Activated effector memory CD4-positive, alpha-beta T cell treated with anti-CD3 and anti-CD28 coated beads, Interleukin-2, amount 50 U/mL, for 16 hours (primary cell): ENCODE data around the gene SCN1B.
"Not testable (repeated sequence)": the region's sequence is repeated elsewhere in the genome, so short reads cannot be mapped to it uniquely, and the experiment has no call there.

ENCODE experiments used
- DNase-seq: peaks from one replicate; pipeline ENCODE4 v3.0.0-alpha.2; 2020

The SCN1B gene

DNA sequence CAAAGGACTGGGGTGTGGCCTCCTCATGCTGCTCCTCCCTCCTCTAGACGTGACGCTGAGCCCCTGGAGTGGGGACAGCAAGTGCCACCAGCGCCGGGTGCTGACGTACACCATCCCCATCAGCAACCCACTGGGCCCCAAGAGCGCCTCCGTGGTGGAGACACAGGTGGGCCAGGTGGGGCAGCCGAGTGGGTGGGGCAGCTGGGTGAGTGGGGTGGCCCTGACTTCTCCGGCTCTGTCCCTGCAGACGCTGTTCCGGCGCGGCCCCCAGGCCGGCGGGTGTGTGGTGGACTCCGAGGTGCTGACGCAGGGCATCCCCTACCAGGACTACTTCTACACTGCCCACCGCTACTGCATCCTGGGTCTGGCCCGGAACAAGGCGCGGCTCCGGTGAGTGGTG is 11.1 kb upstream of the SCN1B start:
- DNase-seq = no peak

DNA sequence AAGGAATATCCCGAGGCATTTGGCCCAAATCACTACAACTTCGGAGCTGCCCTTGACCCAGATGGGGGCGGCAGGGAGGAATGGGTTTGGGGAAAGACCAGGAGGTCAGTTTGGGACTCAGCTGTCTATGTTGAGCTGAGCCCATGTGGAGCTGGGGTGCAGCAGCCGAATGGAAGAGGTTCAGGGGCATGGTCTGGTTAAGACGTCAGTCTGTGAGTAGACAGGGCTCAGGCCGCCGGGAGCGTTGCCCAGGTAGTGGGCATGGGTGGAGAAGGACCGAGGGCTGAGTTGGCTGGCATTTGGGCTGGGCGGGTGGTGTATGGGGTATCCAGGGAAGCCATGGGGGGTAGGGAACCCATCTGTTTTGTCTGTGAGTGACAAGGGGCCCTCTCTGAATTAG is 9.3 kb upstream of the SCN1B start:
- DNase-seq = no peak

DNA sequence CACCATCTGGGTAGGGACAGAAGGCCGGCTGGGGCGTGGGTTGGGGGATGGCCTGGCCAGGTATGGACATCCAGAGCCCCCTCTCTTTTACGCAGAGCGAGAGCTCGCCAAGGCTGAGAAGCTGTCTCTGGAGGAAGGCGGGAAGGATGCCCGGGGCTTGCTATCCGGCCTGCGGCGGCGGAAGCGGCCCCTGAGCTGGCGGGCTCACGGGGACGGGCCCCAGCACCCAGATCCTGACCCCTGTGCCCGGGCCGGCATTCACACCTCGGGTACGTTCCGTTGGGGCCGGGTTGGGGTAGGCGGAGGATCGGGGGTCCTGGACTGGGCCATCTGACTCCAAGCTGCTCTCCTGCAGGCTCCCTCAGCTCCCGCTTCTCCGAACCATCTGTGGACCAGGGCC is 8.7 kb upstream of the SCN1B start:
- DNase-seq = no peak

DNA sequence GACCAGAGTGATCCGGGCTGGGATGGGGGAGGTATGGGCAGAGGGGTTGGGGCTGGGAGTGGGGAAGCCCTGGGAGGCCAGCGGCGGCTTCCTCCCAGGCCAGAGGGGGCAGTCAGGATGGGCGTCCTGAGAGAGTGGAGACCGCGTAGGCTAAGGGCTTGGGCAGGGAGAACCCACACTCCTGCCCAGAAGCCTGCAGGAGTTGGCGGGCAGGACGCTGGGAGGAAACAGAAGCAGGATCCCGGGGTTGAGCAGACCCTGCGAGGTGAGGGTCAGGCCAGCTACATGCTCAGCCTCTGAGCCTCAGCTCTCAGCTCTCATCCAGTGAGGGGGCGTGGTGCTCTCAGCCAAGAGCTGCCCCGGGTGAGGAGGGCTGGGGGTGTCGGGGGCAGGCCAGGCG is 7.8 kb upstream of the SCN1B start:
- no peak for DNase-seq

DNA sequence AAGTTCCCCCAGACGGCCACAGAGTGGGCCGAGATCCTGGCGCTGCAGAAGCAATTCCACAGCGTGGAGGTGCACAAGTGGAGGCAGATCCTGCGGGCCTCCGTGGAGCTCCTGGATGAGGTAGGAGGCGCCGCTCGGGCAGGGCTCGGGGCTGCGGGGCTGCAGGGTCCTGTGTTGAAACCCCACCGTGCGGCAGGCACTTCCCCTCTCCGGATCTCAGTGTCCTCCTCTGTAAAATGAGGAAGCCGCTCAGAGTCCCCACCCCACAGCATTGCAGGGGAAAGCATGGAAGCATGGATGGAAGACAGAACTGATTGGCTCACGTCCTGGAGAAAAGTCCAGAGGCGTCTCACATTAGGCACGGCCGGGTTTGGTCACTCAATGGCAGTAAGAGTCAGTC is 6.8 kb upstream of the SCN1B start:
- DNase-seq = no peak

DNA sequence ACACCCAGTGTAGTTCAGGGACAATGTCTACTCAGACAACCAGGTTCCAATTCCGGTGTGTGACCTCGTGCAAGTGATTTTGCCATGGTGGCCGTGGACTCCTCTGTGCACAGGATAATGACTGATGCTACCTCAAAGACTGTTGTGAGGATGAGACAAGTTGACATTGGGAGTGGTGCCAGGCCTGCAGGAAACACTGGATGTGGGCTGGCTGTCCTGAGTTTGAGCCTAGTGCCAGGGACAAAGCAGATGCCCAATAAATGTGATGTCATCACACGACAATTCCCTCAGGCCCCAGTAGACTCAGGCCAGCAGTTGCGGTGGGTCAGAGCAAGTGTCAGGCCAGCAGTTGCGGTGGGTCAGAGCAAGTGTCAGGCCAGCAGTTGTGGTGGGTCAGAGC is 6.2 kb upstream of the SCN1B start:
- DNase-seq = no peak

DNA sequence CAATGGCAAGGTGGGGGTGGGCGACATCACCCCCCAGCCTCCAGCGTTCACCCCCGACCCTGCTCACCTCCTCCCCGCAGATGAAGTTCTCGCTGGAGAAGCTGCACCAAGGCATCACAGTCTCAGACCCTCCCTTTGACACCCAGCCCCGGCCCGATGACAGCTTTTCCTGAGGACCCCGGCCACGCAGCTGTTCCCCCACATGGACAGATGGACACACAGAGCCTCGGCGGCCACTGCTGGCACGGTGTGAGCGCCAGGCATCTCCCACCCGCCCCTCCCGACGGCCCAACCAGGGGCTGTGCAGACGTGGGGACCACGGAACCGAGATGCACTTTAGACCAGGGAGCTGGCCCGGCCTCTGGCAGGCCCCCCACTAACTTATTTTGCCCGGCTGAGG is 4.3 kb upstream of the SCN1B start:
- DNase-seq = no peak

DNA sequence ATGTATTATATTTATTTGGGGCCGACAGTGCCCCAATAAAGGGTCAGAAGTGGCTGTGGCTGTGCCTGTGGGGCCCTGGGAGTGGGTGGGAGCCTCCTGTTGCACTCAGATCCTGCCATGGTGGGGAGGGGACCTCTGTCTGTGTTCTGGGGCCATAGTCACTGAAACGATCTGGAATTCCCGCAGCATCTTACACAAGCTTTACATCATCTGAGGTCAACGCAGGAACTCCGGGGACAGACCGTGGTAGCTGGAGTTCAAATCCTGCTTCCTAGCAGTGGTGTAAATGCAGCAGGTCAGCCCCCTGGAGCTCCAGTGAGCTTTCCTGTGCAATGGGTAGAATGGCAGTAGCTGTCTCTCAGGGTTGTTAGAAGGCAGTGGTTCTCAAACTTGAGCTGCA is 3.9 kb upstream of the SCN1B start:
- DNase-seq = no peak

DNA sequence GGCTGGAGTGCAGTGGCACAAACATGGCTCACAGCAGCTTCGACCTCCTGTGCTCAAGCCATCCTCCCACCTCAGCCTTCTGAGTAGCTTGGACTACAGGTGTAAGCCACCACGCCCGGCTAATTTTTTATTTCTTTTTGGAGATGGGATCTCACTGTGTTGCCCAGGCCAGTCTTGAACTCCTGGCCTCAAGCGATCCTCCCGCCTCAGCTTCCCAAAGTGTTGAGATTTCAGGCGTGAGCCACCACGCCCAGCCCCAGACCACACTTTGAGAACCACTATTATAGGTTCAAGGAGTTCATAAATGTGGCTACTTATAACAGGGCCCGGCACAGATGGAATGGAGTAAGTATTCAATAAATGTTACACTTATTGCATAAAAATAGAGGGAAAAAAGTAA is 3.3 kb upstream of the SCN1B start:
- DNase-seq = no peak

DNA sequence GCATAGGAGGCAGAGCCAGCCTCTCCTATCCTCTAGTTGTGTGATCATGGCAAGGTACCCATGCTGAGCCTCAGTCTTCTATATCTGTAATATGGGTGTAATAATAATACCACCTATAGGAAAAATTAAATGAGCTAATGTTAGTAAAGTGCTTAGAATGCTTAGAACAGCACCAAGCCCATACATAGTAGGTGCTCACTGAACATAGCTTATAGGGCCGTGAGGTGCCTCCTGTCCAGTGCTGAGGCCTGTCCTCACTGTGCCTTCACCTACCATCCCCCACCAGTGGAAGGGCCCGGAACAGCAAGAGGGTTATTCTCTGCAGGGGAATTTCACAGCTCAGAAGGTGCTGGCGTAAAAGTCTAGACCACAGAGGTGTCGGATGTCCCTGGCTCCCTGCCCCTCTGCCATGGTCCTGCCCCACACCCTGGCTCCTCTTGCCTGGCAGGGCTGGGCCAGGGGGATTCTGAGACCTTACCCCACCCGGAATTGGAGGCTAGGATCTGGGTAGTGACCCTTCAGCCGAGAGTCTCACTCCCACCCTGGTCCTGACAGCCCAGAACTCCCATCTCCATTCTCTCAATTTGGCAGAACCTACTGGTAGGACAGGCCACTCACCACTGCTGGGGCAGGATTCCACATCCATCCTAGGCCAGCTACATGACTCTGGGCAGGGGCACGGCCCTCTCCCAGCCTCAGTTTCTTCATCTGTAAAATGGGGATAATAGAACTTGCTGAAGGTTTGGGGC is 2.2 kb upstream of the SCN1B start:
- DNase-seq = no peak

DNA sequence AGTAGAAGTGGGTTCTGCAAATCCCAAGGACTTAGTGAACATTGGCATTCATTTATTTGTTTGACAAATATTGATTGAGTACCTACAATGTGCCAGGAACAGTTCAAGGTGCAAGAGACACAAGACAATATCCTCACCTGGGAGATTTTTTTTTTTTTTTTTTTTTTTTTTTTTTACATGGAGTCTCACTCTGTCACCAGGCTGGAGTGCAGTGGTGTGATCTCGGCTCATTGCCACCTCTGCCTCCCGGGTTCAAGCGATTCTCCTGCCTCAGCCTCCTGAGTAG is 1.7 kb upstream of the SCN1B start:
- DNase-seq = not testable (repeated sequence)

DNA sequence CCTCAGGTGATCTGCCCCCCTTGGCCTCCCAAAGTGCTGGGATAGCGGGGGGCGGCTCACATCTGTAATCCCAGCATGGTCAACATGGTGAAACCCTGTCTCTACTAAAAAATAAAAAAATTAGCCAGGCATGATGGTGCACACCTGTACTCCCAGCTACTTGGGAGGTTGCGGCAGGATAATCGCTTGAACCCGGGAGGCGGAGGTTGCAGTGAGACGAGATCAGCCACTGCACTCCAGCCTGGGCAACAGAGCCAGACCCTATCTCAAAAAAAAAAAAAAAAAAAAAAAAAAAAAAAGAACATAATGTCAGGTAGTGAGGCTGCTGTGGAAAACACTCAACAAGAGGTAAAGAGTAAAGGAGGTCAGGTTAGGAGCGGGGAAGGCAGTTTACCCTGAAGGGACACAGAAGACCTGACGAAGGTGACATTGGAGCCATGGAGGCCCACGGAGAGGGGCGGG is 964 bp upstream of the SCN1B start:
- DNase-seq = not testable (repeated sequence)

DNA sequence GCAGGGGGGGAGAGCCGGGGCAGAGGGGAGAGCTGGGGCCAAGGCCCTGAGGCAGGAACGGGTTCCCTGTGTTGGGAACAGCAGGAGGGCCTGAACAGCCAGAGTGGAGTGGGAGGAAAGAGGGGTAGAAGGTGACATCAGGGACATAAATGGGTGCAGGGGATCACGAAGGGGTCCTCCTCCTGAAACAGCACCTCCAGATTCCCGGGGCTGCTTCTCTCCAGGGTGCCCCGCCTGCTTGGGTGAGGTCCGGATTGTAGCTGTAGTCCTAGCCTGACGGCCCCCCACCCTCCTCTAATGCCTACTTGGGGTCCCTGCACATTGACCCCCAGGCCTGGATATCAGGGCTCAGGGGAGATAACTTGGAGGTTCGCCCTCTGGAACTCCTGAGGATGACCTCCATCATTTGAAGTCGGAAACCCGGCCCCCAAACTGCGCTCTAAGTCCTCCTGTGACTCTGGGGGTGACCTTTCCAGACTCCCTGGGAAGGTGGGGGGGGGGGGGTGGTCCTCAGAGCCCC is 473 bp upstream of the SCN1B start:
- no peak for DNase-seq

DNA sequence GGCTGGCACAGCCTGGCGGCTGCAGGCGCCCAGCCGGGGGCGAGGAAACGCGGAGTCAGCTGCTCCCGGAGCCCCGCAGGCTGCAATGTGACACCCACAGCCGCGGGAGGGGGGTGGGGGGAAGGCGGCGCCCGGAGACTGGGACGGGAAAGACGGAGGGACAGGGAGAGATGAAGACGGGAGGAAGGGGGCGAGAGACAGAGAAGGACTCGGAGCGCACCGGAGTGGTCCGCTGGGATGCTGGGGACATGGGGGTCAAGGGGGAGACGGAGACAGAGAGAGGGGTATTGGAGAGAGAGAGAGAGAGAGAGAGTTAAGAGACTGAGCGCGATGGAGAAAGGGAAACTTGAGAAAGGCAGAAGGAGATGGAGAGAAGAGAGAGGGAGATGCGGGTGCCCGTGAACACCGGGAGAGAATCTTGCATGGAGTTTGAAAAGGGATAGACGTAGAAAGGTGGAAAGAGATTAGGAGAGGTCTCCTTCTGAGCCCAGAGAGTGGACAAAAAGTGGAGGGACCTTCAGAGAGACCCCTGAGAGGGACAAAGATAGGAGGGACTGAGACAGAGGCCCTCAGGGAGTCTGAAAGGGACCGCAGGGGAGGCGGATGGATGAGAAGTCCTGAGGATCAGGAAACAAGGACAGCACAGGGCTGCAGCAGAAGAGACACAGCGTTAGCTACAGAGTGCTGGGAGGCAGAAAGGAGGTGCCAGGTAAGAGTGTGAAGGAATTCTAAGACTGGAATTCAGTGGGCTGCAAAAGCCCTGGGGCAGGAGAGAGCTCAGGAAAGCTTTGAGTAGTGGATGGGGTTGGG is 1.0 kb downstream of the SCN1B start:
- DNase-seq = no peak

DNA sequence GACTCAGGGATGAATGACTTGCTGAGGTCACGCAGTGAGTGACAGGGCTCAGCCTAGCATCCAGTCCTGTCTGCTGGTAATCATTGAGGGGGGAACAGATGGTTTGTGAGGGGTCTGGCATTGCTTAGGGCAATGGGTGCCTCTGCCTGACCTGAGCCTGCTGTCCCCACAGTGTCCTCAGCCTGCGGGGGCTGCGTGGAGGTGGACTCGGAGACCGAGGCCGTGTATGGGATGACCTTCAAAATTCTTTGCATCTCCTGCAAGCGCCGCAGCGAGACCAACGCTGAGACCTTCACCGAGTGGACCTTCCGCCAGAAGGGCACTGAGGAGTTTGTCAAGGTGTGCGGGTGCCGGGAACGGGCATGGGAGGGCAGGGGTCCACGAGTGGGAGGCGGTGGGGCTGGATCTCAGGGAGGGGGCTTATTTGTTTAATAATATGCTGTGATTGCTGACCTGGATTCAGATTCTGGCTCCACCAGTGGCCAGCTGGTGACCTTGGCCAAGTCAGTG is 2.1 kb downstream of the SCN1B start:
- no peak for DNase-seq

DNA sequence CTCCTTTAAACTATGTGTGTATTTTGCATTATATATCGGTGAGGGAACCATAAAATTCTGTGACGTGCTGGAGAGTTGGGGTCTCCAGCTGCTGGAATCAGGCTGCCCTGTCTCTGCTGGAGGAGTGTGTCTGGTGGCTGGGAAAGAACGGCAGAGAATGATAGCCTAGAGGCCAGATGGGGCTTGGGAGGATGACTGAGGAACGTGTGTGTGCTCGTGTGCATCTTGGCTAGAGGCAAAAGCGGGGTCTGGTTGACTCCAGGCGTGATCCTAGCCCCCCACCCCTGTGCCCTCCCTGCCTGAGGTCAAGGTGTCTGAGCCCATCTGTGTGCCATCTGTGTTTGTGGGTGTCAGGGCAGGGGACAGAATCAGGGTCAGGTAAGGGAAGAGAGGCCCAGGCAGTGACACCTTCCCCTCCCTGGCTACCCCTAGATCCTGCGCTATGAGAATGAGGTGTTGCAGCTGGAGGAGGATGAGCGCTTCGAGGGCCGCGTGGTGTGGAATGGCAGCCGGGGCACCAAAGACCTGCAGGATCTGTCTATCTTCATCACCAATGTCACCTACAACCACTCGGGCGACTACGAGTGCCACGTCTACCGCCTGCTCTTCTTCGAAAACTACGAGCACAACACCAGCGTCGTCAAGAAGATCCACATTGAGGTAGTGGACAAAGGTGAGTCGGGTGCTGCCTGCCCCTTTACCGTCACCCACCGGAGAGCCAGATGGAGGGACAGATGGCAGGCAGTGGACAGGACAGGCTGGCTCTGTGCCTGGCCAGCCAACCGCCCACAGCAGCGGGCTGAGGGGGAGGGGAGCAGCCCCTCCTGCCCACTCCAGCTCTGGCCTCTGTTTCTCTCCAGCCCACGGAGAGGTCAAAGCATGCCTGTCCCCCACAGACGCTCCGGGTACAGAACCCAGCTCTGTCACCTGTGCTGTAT is 3.1 kb downstream of the SCN1B start:
- DNase-seq = no peak

DNA sequence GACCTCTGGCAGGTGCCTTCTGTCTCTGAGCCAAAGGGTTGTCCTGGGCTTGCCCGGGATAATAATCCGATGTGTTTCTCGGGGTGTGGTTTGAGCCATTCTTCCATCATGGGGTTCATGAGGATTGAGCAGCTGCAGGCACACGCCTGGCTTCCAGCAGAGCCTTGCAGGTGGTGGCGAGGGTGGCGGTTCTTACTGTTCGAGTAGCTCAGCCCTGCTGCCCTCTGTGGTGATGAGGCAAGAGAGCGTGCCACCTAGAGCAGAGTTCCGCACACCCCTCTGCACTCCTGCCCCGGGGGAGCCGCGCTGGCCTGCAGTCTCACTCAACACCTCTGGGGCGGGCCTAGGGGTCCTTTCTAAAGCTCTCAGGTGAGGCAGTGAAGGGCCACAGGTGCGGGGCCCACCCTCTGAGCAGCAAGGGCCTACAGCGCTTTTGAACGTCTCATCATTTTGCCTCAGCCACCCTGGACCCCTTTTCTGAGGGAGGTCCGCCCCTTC is 3.8 kb downstream of the SCN1B start:
- DNase-seq = no peak

DNA sequence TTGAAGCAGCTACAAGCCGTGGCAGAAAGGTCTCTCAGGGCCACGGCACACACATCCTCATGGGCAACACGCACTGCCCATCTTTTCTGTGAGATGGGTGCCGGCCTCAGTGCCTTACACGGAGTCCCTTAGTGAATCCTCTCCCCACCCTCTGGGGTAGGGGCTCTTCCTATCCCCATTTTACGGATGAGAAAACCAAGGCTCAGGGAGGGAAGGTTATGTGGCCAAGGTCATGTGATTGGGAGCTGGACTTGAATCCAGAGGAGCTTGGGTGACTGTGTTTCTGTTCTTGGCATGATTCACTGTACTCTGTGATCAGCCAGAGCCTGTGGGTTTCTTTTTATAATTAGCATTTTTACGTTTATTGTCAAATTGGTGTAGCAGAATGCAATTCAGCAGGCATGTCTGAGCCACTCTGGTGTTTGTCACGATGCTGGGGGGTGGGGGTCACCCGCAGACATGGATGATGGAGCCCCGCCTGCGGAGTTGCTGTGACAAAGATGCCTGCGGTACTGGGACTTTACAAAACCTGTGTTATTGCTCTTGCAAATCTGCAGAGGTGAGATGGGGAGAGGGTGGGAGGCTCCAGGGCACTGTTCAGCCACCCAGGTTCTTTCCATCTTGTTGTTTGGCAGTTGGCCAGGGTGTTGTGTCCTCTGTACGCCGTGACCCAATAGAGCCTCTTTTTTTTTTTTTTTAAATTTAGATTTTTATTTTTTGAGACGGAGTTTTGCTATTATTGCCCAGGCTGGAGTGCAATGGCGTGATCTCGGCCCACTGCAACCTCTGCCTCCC is 4.5 kb downstream of the SCN1B start:
- DNase-seq = no peak

DNA sequence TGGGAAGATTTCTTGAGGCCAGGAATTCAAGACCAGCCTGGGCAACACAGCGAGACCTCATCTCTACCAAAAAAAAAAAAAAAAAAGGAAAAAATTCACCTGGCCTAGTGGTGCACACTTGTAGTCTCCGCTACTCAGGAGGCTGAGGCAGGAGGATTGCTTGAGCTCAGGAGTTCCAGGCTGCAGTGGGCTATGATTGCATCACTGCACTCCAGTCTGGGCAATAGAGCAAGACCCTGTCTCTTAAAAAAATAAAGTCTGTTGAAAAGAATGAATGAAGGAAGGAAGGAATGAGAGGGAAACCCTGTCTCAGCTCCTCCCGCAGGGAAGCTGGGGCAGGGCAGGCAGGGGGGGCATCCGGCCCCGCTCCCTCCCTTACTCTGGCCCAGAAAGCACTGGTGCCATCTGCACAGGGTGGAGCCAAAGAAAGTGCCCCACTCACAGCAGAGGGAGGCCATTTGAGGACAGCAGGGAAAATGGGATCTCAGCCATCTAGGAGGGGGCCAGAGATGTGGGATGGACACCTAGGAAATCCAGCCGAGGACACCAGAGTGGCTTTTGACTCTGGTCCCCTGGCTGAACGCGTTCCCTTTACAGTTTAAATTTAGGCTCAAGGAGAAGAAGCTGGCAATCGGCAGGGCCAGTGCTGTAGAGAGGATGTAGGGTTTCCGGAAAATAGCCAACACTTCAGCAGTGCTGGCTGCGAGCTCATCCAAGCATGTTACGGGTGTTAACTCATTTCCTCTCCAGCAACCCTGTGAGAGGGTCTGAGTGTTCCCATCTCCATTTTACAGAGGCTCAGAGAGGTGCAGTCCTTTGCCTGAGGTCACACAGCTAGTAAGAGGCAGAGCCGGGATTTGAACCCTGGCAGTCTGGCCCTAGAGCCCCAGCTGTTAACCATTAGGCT is 7.7 kb downstream of the SCN1B start:
- DNase-seq = no peak

DNA sequence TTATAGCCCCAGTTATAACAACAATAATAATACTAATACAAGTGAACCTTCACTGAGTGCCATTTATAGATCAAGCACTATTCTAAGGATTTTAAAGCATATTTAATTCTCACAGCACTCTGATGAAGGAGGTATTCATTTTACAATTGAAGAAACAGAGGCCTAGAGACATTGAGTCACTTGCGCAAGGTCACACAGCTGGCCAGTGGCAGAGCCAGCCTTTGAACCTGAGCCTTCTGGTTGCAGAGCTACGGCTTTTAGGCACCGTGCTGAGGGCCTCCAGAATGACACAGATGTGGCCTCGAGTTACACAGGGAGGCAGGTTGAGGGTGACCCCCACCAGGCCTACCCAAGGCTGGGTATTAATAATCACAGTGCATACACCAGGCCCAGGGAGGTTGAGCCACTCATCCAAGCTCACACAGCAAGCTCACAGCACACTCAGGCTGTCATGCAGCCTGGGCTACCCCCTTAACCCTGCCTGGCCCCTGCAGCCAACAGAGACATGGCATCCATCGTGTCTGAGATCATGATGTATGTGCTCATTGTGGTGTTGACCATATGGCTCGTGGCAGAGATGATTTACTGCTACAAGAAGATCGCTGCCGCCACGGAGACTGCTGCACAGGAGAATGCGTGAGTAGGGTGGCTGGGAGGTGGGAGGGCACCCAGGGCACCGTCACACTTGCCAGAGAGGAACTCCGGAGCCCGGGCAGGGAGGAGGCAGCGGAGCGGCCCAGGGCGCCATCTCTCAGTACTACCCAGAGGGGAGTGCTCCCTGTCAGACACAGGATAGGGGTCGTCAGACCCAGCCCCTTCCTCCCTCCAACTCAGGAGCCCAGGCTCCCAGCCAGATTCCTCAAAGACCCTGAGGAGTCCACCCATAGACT is 8.6 kb downstream of the SCN1B start:
- no peak for DNase-seq
